ENCODE measurements around the gene EZH1. TPM values are rescaled to one million over a fixed set of nuclear protein-coding genes. Genes with fewer than 3 reads are reported as not detected.
A peak's percentile ranks its signal among the peaks of the same experiment; 100 is the strongest.

EZH1 gene
- total RNA-seq, 2 experiments from 2014 or later = 23.1 to 25.5 TPM

GRCh38 chr17:42679492-42680330, 65.1 kb downstream of the EZH1 start:
- CTCF ChIA-PET = interaction anchor here (0.8 to 3.2 kb wide), 11 partner anchors 10 to 111 kb away, joined by 3 to 39 read pairs (median 3); partner anchors contain the start of genes PSMC3IP, RETREG3 and TUBG1
- Mint-ChIP-seq H3K27me3 (peaks cover 49% of the 10 kb centered on the region), H3K27ac (peak overlapping the region; percentile 85)

GRCh38 chr17:42678951-42679491, 65.8 kb downstream of the EZH1 start:
- DNase-seq (peak; percentile 73), ATAC-seq (peak; percentile 13)
- Mint-ChIP-seq H3K4me3 (peak overlapping the region; percentile 71), H3K27me3 (peaks cover 51% of the 10 kb centered on the region), H3K27ac (peak overlapping the region; percentile 85), H3K9me3 (no peaks in the 10 kb centered on the region), H3K4me1 (ENCODE audit: low read depth) (peaks cover 55% of the 10 kb centered on the region), H3K36me3 (ENCODE audit: low read depth) (no peaks in the 10 kb centered on the region)
- ChIA-PET POLR2A (interaction anchor here (0.9 to 1.9 kb wide), 9 partner anchors 8 to 319 kb away, joined by 3 to 7 read pairs (median 4); partner anchors contain the start of genes NAGLU and RPL27), CTCF (interaction anchor here (0.9 to 3.2 kb wide), 7 partner anchors 9 to 111 kb away, joined by 3 to 39 read pairs (median 3); partner anchors contain the start of genes PSMC3IP, RETREG3 and TUBG1)
- intact Hi-C loops (cut with micrococcal nuclease) = loop anchor here (5.0 kb wide), 1 partner anchor 102 kb away; the partner anchor contains the start of gene PSMC3IP
- no peak for TF ChIP-seq CTCF (IDR thresholded peaks at IDR 0.05)

More at GRCh38 chr17:42679492-42680330, 65.1 kb downstream of the EZH1 start:
- POLR2A ChIA-PET = interaction anchor here (0.9 to 1.9 kb wide), 9 partner anchors 9 to 319 kb away, joined by 3 to 7 read pairs (median 4); partner anchors contain the start of genes NAGLU and RPL27
- Mint-ChIP-seq H3K9me3 (no peaks in the 10 kb centered on the region), H3K4me1 (ENCODE audit: low read depth) (peaks cover 51% of the 10 kb centered on the region), H3K4me3 (peak overlapping the region; percentile 71), H3K36me3 (ENCODE audit: low read depth) (no peaks in the 10 kb centered on the region)
- TF ChIP-seq CTCF (IDR thresholded peaks at IDR 0.05) = peak; percentile 91
- intact Hi-C loops (cut with micrococcal nuclease) = loop anchor here (5.0 kb wide), 1 partner anchor 102 kb away; the partner anchor contains the start of gene PSMC3IP
- ATAC-seq (peak; percentile 29), DNase-seq (peak; percentile 76)

- no peaks in the 10 kb centered on the region for H3K36me3 Mint-ChIP-seq (ENCODE audit: low read depth)
- H3K27me3 Mint-ChIP-seq = peaks cover 45% of the 10 kb centered on the region
- peaks cover 52% of the 10 kb centered on the region for H3K4me1 Mint-ChIP-seq (ENCODE audit: low read depth)
- H3K4me3 Mint-ChIP-seq = peak overlapping the region; percentile 71
- no peaks in the 10 kb centered on the region for H3K9me3 Mint-ChIP-seq
- H3K27ac Mint-ChIP-seq = peak overlapping the region; percentile 76
- POLR2A ChIA-PET = interaction anchor here (0.7 to 1.7 kb wide), 9 partner anchors 14 to 638 kb away, joined by 3 to 6 read pairs (median 5); partner anchors contain the start of gene RPL27
- DNase-seq = peak; percentile 81
- no peak for TF ChIP-seq CTCF (IDR thresholded peaks at IDR 0.05)
- intact Hi-C loops (cut with micrococcal nuclease) = loop anchor here (5.0 kb wide), 1 partner anchor 101 kb away; the partner anchor contains the start of gene PSMC3IP
- CTCF ChIA-PET = interaction anchor here (0.9 to 3.2 kb wide), 7 partner anchors 9 to 110 kb away, joined by 3 to 18 read pairs (median 3); partner anchors contain the start of genes PSMC3IP, RETREG3 and TUBG1
- ATAC-seq = peak; percentile 15
Measured at GRCh38 chr17:42677921-42678781, 66.7 kb downstream of the EZH1 start.

- ATAC-seq (peak; percentile 83), DNase-seq (peak; percentile 100)
- intact Hi-C loops (cut with micrococcal nuclease) = loop anchor here (5.0 kb wide), 1 partner anchor 100 kb away; the partner anchor contains the start of gene PSMC3IP
- Mint-ChIP-seq H3K36me3 (ENCODE audit: low read depth) (no peaks in the 10 kb centered on the region), H3K9me3 (no peaks in the 10 kb centered on the region), H3K4me3 (peak overlapping the region; percentile 71), H3K27ac (peak overlapping the region; percentile 52), H3K4me1 (ENCODE audit: low read depth) (peaks cover 45% of the 10 kb centered on the region), H3K27me3 (peaks cover 42% of the 10 kb centered on the region)
- TF ChIP-seq CTCF (IDR thresholded peaks at IDR 0.05) = no peak
- ChIA-PET POLR2A (interaction anchor here (0.6 to 1.4 kb wide), 8 partner anchors 27 to 639 kb away, joined by 3 to 5 read pairs (median 4); partner anchors contain the start of gene STAT5A), CTCF (interaction anchor here (0.6 to 2.5 kb wide), 3 partner anchors 13 to 208 kb away, joined by 3 to 17 read pairs (median 3); partner anchors contain the start of gene PSMC3IP)
Measured at GRCh38 chr17:42677012-42677857, 67.6 kb downstream of the EZH1 start.
